ENCODE data around the gene MOB3A. TPM values are rescaled to one million over a fixed set of nuclear protein-coding genes. Genes with fewer than 3 reads are reported as not detected.

The MOB3A gene
- total RNA-seq, 1 donor from 2014 or later: 45.5 TPM

- no peak for DNase-seq (ENCODE audit: low spot score)
- Mint-ChIP-seq H3K9me3 (ENCODE audit: low read depth) (no peaks in the 10 kb centered on the region), H3K27me3 (ENCODE audit: low read depth) (no peaks in the 10 kb centered on the region), H3K4me1 (ENCODE audit: low read depth) (no peaks in the 10 kb centered on the region), H3K36me3 (ENCODE audit: low read depth) (peaks cover 25% of the 10 kb centered on the region), H3K4me3 (ENCODE audit: unreplicated experiment) (no peak overlapping the region), H3K27ac (ENCODE audit: unreplicated experiment) (no peak overlapping the region)
- TF ChIP-seq, protein P1, sequence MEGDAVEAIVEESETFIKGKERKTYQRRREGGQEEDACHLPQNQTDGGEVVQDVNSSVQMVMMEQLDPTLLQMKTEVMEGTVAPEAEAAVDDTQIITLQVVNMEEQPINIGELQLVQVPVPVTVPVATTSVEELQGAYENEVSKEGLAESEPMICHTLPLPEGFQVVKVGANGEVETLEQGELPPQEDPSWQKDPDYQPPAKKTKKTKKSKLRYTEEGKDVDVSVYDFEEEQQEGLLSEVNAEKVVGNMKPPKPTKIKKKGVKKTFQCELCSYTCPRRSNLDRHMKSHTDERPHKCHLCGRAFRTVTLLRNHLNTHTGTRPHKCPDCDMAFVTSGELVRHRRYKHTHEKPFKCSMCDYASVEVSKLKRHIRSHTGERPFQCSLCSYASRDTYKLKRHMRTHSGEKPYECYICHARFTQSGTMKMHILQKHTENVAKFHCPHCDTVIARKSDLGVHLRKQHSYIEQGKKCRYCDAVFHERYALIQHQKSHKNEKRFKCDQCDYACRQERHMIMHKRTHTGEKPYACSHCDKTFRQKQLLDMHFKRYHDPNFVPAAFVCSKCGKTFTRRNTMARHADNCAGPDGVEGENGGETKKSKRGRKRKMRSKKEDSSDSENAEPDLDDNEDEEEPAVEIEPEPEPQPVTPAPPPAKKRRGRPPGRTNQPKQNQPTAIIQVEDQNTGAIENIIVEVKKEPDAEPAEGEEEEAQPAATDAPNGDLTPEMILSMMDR (IDR thresholded peaks at IDR 0.05): no peak
Observed at GRCh38 chr19:2077398-2077797, 18.7 kb downstream of the MOB3A start.

GRCh38 chr19:2076526-2076944, 19.6 kb downstream of the MOB3A start:
- H3K4me1 Mint-ChIP-seq (ENCODE audit: low read depth): no peaks in the 10 kb centered on the region
- no peaks in the 10 kb centered on the region for H3K9me3 Mint-ChIP-seq (ENCODE audit: low read depth)
- peaks cover 29% of the 10 kb centered on the region for H3K36me3 Mint-ChIP-seq (ENCODE audit: low read depth)
- H3K27me3 Mint-ChIP-seq (ENCODE audit: low read depth): no peaks in the 10 kb centered on the region
- TF ChIP-seq, protein P1 (IDR thresholded peaks at IDR 0.05): no peak
- DNase-seq (ENCODE audit: low spot score): no peak
- no peak overlapping the region for H3K4me3 Mint-ChIP-seq (ENCODE audit: unreplicated experiment)
- H3K27ac Mint-ChIP-seq (ENCODE audit: unreplicated experiment): no peak overlapping the region

DNA sequence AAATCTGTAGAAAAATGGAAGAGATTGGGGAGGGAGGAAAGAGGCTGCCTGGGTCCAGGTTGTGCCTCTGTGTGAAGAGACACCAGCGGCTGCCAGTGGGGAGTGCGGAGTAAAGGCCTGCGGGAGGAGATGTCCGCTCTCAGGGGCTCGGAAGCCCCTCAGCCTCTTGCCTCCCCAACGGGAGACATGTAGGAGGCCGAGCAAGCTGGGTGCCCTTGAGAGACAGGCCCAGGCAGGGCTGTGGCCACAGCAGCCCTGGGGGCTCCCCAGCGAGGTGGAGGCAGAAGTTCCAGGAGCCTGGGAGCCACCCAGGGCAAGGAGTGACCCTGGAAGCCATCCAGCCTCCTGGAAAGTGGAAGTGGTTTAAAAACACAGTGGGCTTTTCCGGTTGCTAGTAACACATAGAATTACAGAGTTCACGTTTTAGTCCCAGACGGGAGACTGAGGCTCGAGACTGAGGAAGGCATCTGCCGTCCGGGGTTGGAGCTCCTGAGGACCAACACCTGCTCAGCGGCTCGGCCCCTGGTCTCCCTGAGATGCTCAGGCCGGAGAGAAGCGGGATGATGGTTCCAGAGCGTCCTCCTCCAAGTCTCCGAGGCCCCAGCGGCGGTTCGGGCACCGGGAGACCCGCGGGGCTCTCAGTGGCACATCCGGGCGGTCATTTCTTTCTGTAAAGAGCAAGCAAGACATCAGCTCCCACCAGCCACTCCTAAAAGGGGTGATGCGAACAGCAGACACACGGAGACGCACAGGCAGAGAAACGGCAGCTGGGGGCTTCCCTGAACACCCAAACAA, 23.2 kb downstream of the MOB3A start:
- Mint-ChIP-seq H3K27ac (ENCODE audit: unreplicated experiment) (no peak overlapping the region), H3K9me3 (ENCODE audit: low read depth) (no peaks in the 10 kb centered on the region), H3K4me3 (ENCODE audit: unreplicated experiment) (no peak overlapping the region), H3K36me3 (ENCODE audit: low read depth) (peaks cover 28% of the 10 kb centered on the region), H3K27me3 (ENCODE audit: low read depth) (no peaks in the 10 kb centered on the region), H3K4me1 (ENCODE audit: low read depth) (peaks cover 5% of the 10 kb centered on the region)
- DNase-seq (ENCODE audit: low spot score): no peak
- TF ChIP-seq, protein P1 (IDR thresholded peaks at IDR 0.05): no peak

DNA sequence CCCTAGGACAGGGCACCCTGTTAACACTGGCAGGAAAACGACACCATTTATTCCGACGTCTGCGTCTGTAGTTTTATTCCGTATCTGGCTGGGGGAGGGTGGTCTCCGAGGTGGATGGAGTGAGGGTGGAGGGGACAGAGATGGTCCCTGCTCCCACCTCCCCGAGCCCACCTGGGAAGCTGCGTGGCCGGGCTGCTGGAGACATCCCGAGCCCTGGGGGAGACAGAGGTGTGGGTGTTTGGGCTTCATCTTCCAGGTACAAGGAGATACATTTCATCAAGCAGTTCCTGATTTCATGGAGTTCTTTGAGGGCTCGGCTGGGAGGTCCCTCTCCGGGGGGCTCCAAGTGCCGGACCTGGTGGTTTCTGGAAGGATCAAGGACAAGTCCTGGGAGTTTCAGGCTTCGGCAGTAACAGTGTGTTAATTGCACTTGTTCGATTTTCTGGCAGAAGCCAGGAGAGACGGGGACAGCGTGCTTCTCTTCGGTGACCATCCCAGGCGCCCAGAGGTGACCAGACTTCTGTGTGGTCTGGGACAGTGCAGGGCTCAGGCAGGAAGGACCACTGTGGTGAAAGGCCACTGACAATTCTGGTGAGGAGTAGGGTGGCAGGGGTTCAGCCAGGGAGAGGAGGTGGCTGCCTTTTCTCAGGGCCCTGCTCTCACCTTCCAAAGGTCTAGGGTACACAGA, 25.0 kb downstream of the MOB3A start:
- H3K27ac Mint-ChIP-seq (ENCODE audit: unreplicated experiment): no peak overlapping the region
- H3K27me3 Mint-ChIP-seq (ENCODE audit: low read depth): no peaks in the 10 kb centered on the region
- peaks cover 5% of the 10 kb centered on the region for H3K4me1 Mint-ChIP-seq (ENCODE audit: low read depth)
- H3K9me3 Mint-ChIP-seq (ENCODE audit: low read depth): no peaks in the 10 kb centered on the region
- DNase-seq (ENCODE audit: low spot score): no peak
- peaks cover 21% of the 10 kb centered on the region for H3K36me3 Mint-ChIP-seq (ENCODE audit: low read depth)
- TF ChIP-seq, protein P1 (IDR thresholded peaks at IDR 0.05): no peak
- H3K4me3 Mint-ChIP-seq (ENCODE audit: unreplicated experiment): no peak overlapping the region

DNA sequence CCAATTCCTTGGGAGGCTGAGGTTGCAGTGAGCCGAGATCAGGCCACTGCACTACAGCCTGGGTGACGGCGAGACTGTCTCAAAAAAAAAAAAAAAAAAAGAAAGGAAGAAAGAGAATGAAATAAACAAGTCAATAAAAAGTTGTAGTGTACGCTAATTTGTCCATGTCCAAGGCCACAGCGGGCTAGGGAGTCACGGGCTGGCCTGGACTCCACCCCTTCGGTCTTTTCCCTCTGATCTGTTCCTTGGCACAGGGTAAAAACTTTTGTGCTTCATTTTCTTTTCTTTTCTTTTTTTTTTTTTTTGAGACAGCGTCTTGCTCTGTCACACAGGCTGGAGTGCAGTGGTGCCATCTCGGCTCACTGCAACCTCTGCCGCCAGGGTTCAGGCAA, 25.7 kb downstream of the MOB3A start:
- Mint-ChIP-seq H3K27me3 (ENCODE audit: low read depth) (no peaks in the 10 kb centered on the region), H3K36me3 (ENCODE audit: low read depth) (peaks cover 20% of the 10 kb centered on the region), H3K27ac (ENCODE audit: unreplicated experiment) (no peak overlapping the region), H3K9me3 (ENCODE audit: low read depth) (no peaks in the 10 kb centered on the region), H3K4me1 (ENCODE audit: low read depth) (peaks cover 5% of the 10 kb centered on the region), H3K4me3 (ENCODE audit: unreplicated experiment) (no peak overlapping the region)
- TF ChIP-seq, protein P1 (IDR thresholded peaks at IDR 0.05): no peak
- DNase-seq (ENCODE audit: low spot score): no peak
